ENCODE measurements around the gene NOSTRIN.
"Not testable (repeated sequence)": the region's sequence is repeated elsewhere in the genome, so short reads cannot be mapped to it uniquely, and the experiment has no call there.

NOSTRIN gene

DNA sequence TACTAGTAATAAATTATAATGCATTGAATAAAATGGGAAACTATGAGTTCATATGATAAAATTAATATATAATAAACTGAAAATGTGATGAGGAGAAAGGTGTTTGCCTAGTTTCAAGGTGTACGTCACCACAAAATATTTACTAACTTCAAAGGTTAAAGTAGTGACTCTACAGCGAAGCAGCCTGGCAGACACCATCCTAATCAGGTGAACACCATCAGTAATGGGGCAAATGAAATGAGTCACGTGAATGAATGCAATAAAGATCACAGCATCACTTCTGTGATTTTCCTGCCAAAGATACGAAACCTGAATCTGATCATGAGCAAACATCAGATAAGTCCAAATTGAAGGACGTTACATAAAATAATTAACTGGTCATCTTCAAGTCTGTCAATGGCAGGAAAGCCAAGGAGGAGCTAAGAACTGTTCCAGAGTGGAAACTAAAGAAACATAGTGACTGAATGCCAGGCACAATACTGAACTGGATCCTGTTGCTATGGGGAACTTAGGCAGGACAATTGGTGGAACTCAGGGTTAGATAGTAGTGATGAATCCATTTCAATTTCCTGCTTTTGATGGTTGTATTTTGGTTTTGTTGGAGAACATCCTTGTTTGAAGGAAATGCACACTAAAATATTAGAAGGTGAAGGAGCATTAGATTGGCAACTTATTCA lies 12.1 kb upstream of the NOSTRIN start:
- DNase-seq = no peak

- DNase-seq = not testable (repeated sequence)
Observed at GRCh38 chr2:168791140-168791539, 11.3 kb upstream of the NOSTRIN start.

- DNase-seq = no peak
Observed at GRCh38 chr2:168793596-168793995, 8.8 kb upstream of the NOSTRIN start.

DNA sequence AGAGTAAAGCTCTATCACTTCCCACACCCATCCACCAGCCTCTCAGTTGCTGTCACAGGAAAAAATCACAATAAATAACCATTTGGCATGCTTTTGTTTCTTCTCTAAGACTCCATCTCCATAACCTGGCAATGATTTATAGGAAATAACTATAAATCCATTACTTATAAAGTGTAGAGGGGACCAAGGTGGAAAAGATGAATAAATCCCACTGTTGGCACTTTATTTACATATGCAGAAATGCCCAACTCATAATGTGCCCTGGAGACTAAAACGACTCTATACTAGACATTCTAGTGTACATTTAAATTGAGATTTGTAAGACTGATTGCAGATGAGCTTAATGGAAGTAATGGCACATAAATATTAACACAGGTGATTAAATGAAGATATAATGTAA lies 7.5 kb upstream of the NOSTRIN start:
- DNase-seq = no peak

GRCh38 chr2:168796090-168796577 lies 6.3 kb upstream of the NOSTRIN start:
- DNase-seq = no peak

DNA sequence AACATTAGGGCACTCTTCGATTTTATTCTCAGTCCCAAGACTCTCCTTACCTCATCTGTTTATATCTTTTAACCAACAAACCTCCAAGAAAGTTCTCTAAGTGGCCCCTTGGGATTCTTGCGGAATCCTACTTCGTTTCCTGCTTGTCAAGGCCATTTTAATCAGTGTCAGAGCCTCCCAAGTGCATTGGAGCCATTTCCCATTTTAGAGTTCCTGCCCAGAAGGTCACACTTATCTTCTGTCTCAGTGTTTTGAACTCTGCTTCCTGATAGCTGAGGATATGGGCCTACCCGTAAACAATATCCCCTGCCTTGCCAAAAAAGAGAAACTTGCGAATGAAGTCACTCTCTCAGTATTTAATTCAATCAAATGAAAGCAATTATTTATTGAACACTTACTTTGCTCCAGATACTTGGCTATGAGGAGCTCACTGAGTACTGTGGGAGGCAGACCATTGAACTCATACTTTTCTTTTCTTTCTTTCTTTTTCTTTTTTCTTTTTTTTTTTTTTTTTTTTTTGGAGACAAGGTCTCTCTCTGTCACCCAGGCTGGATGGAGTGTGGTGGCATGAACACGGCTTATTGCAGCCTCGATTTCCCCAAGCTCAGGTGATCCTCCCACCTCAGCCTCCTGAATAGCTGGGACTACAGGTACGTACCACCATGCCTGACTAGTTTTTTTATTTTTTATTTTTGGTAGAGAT lies 5.7 kb upstream of the NOSTRIN start:
- no peak for DNase-seq

DNA sequence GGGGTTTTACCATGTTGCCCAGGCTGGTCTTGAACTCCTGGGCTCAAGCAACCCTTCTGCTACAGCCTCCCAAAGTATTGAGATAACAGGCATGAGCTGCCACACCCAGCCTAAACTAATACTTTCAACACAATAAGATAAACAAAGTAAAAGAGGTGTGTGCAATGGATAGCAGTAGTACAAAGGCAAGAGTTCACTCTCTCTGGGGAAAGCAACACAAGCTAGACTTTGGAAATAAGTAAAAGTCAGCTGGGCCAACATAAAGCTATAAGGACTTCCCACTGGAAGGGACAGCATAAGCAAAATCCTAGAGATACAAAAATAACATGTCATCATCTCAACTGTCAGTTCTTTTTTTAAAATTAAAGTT lies 5.2 kb upstream of the NOSTRIN start:
- no peak for DNase-seq

DNA sequence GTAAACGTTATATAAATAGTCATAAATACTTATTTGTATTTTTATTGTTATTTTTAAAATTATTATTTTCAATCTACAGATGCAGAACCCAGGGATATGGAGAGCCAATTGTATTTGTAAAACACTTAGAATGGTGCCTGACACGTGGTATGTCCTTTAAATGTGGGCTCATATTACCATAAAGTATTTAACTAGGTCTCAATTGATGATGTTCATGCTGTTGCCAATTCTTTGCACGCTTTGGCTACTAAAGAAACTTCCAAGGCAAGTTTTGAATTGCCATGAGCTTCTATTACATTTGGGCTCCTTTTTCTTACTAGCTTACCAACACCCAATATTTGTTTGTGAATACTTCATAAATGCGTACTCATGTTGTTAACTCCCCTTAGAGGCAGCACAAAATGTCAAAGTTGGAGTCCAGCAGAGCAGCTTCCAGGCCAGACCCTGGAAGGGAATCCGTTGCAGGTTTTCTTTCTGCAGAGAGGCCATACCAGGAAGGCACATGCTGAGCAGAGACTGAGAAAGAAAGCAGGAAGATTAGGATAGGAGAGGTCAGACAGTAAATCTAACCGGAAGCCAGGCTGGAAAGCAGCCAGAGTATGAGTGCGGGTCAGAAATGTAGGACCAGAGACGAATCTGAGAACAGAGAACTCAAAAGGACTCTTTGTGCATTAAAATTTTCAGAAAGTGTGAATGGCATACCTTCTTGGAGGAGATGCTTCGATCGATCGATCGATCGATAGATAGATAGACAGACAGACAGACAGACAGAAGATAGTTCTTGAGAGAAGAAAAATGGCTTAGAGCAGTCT lies 4.2 kb upstream of the NOSTRIN start:
- DNase-seq = no peak

- DNase-seq = no peak
Observed at GRCh38 chr2:168798888-168799410, 3.5 kb upstream of the NOSTRIN start.

DNA sequence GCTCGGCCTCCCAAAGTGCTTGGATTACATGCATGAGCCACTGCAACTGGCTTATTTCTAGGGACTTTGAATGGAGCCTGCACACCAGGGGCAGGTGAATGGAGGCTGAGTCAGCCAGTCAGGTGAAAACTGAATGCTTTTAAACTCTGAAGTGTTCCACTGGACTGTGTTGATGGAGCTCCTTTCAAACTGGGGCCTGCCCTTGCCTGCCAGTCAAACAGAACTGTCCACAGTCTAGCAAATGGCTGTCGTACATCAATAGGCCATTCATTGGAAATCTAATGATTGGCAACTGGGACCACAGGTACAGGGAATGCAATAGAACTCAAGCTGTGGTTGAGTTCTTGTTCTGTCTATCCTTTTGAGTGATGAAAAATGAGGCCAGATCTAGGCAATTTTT lies 966 bp upstream of the NOSTRIN start:
- DNase-seq = no peak

GRCh38 chr2:168802859-168803725 lies 655 bp downstream of the NOSTRIN start:
- no peak for DNase-seq

DNA sequence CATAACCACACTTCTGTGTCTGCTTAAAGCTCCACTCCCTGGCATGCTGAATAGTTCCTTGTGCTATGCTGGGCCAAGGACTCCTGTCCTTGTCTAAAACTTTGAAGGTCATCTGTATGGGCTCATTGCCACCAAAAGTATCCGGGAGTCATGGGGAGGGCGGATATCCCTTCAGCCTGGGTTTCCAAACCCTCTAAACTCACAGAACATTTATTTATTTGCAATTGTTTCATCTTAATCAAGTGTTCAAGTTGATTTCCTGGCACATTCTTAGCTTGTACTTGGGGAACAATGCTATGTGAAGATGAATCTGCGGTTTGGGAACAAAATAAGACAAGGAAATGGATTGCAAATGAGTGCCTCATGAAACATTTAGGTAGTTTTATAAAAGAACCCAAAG lies 1.8 kb downstream of the NOSTRIN start:
- DNase-seq = no peak

DNA sequence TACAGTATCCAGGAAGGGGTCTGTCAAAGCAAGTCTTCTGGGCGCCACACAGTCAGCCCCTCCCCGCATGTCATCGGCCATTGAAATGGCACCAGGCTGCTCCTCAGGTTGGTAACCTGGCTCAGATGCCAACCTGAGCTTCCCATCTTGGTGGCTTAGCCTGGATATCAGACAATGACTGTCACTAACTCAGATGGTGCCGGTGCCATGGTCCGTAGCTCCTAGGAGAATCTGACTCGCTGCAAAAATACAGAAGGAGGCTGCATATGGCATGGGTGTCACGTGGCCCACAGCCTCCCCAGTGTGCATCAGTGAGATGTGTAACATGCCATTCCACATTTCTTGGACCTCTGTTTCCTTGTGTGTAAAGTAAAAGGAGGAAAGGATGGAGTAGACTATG lies 3.2 kb downstream of the NOSTRIN start:
- DNase-seq = no peak

DNA sequence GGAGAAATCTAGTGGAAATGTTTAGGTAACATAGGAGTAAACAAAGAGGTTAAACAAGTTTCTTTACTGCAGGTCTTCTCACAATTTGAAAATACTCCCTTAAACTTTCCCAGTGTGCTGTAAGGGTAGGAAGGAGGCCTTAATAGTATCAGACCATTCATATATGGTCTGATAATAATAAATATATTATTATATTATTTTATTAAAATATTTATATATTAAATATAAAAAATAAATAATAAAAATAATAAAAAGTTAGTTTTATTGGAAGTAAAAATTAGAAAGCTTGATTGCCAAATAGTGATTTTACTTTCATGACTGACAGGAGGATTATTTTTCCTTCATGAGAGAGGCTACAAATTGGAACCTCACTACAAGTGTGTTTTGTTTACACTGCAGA lies 7.1 kb downstream of the NOSTRIN start:
- no peak for DNase-seq

- DNase-seq = no peak
Observed at GRCh38 chr2:168810235-168810634, 7.8 kb downstream of the NOSTRIN start.

GRCh38 chr2:168811696-168812095 lies 9.3 kb downstream of the NOSTRIN start:
- no peak for DNase-seq

DNA sequence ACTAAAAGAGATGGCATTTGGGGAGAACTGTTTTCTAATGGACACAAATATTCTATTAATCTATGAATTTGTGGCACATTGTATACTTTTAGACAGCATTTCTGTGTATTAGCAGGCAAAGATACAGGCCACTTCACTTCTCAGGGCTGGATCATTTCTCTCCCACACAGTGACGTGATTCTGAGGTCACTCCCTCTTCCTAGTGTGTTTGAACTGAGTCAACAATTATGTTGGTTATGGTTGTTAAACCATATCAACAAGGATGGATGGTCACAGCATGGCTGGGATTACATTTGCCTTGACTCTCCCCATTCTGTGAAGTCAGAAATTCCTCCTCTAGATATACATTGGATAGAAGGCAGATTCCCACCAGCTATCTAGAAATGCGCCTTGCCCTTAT lies 11.6 kb downstream of the NOSTRIN start:
- no peak for DNase-seq

DNA sequence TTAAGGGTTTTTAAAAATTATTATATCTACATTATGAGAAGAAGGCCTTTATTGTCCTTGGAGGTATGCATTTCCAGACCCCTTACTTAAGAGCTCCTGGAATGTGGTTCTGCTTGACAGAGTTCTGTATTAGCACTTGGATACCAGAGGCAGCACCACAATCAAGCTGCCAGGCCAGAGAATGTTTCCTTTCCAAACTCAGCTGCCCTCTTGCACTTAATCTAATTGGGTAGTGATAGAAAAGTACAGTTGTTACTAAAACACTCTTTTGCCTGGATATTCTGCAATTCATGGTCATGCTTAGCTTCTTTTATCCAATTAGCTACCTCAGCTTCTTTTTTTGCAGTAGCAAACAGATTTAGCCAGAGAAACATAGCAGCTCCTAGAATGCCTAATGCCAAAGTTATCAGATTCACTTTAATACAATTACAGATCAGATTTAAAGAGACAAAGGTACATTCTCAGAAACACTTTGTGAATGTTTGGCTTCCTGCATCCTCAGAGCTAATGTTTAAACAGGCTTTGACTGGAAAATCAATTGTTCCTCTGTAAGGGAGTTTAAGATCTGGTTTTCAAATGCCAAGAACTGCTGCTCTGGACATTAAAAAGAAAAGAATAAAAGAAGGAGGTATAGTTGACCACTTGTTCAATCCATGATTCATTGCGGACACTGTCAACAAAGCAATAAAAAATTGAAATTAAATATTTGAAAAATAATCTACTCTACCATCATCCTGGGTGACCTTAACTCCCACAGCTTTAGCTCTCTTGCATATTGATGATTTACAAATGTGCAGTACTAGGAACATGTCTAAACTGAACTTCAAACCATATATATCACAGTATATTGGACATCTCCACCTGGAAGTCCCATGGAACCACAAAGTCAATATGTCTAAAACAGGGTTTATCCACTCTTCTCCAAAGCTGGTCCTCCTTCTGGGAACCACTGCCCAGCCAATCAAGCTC lies 12.8 kb downstream of the NOSTRIN start:
- DNase-seq = no peak

DNA sequence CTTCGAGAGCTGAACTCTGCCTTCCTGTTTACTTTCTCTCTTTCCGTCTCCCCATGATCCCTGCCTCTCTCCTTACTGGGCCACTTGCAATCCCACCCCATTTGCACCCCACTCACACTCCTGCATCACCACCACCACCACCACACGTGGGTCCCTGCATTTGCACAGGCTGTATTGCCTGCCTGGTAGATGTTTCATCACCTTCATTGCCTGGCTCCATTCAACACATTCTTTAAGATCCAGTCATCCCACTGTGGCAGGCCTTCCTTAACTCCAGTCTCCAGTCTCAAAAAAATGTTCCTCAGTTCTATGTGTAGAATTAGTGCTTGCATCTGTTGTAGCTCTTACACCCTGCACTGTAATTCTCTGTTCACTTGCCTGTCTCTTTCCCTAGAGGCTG lies 13.9 kb downstream of the NOSTRIN start:
- no peak for DNase-seq

DNA sequence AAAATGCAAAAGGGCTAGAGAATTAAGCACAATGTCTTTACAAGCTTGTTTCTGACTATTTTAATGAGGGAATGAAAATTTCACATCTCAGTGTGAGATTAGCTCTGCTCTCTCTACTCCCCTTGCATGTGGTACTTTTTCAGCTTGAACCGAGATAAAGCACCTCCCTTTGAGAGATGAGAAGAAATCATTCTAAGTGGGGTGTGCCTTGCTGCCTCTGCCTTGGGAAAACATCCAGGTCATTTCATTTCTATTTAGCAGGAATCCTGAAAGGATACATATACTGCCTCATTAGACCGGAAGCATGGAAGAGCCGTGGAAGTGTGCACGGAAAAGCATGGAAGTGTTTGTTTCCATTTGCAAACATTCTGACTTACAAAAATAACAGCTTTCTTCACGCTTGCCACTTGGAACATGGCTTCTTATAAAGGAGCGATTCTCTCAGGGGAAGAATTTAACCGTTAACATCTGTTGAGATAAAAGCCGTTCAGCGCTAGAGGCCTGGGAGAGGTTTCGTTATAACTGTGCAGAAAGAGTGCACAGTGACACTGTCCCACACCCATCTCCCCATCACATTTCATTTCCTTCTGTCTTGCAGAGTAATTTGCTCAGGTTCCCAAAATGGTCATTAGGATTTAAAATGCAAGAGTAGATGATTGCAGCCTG lies 16.7 kb downstream of the NOSTRIN start:
- DNase-seq = no peak

All from CD4-positive, alpha-beta T cell treated with Interleukin-10 for 1 hour (primary cell).